Measurements from ENCODE around the gene SLC26A4.

The SLC26A4 gene

GRCh38 chr7:107693396-107693795 is 32.8 kb downstream of the SLC26A4 start:
- Mint-ChIP-seq H3K4me3 (no peak overlapping the region), H3K4me1 (ENCODE audit: low read depth) (no peaks in the 10 kb centered on the region), H3K27me3 (ENCODE audit: low read depth) (no peaks in the 10 kb centered on the region), H3K36me3 (ENCODE audit: low read depth) (peaks cover 1% of the 10 kb centered on the region), H3K9me3 (no peaks in the 10 kb centered on the region), H3K27ac (no peak overlapping the region)
- DNase-seq (ENCODE audit: low spot score), result no peak

- Mint-ChIP-seq H3K4me1 (ENCODE audit: low read depth) (no peaks in the 10 kb centered on the region), H3K4me3 (no peak overlapping the region), H3K27me3 (ENCODE audit: low read depth) (no peaks in the 10 kb centered on the region), H3K27ac (no peak overlapping the region), H3K9me3 (no peaks in the 10 kb centered on the region), H3K36me3 (ENCODE audit: low read depth) (peaks cover 1% of the 10 kb centered on the region)
- DNase-seq (ENCODE audit: low spot score), result no peak
These were observed 33.8 kb downstream of the SLC26A4 start for GRCh38 chr7:107694386-107694785.

GRCh38 chr7:107696330-107696946 is 35.8 kb downstream of the SLC26A4 start:
- peaks cover 1% of the 10 kb centered on the region for H3K36me3 Mint-ChIP-seq (ENCODE audit: low read depth)
- no peaks in the 10 kb centered on the region for H3K27me3 Mint-ChIP-seq (ENCODE audit: low read depth)
- DNase-seq (ENCODE audit: low spot score), result no peak

GRCh38 chr7:107697321-107698049 is 36.9 kb downstream of the SLC26A4 start:
- H3K27ac Mint-ChIP-seq, result no peak overlapping the region
- peaks cover 1% of the 10 kb centered on the region for H3K36me3 Mint-ChIP-seq (ENCODE audit: low read depth)
- no peaks in the 10 kb centered on the region for H3K4me1 Mint-ChIP-seq (ENCODE audit: low read depth)
- no peaks in the 10 kb centered on the region for H3K9me3 Mint-ChIP-seq
- H3K27me3 Mint-ChIP-seq (ENCODE audit: low read depth), result no peaks in the 10 kb centered on the region
- DNase-seq (ENCODE audit: low spot score), result no peak
- no peak overlapping the region for H3K4me3 Mint-ChIP-seq

More at GRCh38 chr7:107696330-107696946, 35.8 kb downstream of the SLC26A4 start:
- Mint-ChIP-seq H3K27ac (no peak overlapping the region), H3K9me3 (no peaks in the 10 kb centered on the region), H3K4me1 (ENCODE audit: low read depth) (no peaks in the 10 kb centered on the region), H3K4me3 (no peak overlapping the region)

- H3K27me3 Mint-ChIP-seq (ENCODE audit: low read depth), result no peaks in the 10 kb centered on the region
- DNase-seq (ENCODE audit: low spot score), result no peak
- peaks cover 3% of the 10 kb centered on the region for H3K36me3 Mint-ChIP-seq (ENCODE audit: low read depth)
- no peaks in the 10 kb centered on the region for H3K9me3 Mint-ChIP-seq
- H3K4me1 Mint-ChIP-seq (ENCODE audit: low read depth), result peaks cover 5% of the 10 kb centered on the region
- no peak overlapping the region for H3K4me3 Mint-ChIP-seq
- H3K27ac Mint-ChIP-seq, result no peak overlapping the region
These were observed 39.9 kb downstream of the SLC26A4 start for GRCh38 chr7:107700570-107700969.

- Mint-ChIP-seq H3K27me3 (ENCODE audit: low read depth) (no peaks in the 10 kb centered on the region), H3K4me3 (no peak overlapping the region), H3K9me3 (no peaks in the 10 kb centered on the region), H3K4me1 (ENCODE audit: low read depth) (peaks cover 5% of the 10 kb centered on the region), H3K27ac (no peak overlapping the region), H3K36me3 (ENCODE audit: low read depth) (peaks cover 3% of the 10 kb centered on the region)
- no peak for DNase-seq (ENCODE audit: low spot score)
These were observed 40.6 kb downstream of the SLC26A4 start for GRCh38 chr7:107701191-107701590.

GRCh38 chr7:107703219-107703618 is 42.6 kb downstream of the SLC26A4 start:
- Mint-ChIP-seq H3K4me3 (no peak overlapping the region), H3K27me3 (ENCODE audit: low read depth) (no peaks in the 10 kb centered on the region), H3K9me3 (no peaks in the 10 kb centered on the region), H3K36me3 (ENCODE audit: low read depth) (peaks cover 2% of the 10 kb centered on the region), H3K27ac (no peak overlapping the region), H3K4me1 (ENCODE audit: low read depth) (peaks cover 5% of the 10 kb centered on the region)
- no peak for DNase-seq (ENCODE audit: low spot score)

GRCh38 chr7:107703872-107704271 is 43.2 kb downstream of the SLC26A4 start:
- peaks cover 2% of the 10 kb centered on the region for H3K36me3 Mint-ChIP-seq (ENCODE audit: low read depth)
- H3K27me3 Mint-ChIP-seq (ENCODE audit: low read depth), result no peaks in the 10 kb centered on the region
- H3K27ac Mint-ChIP-seq, result no peak overlapping the region
- H3K4me3 Mint-ChIP-seq, result no peak overlapping the region
- no peak for DNase-seq (ENCODE audit: low spot score)
- H3K4me1 Mint-ChIP-seq (ENCODE audit: low read depth), result peaks cover 5% of the 10 kb centered on the region
- no peaks in the 10 kb centered on the region for H3K9me3 Mint-ChIP-seq

GRCh38 chr7:107708956-107709355 is 48.3 kb downstream of the SLC26A4 start:
- Mint-ChIP-seq H3K27me3 (ENCODE audit: low read depth) (no peaks in the 10 kb centered on the region), H3K36me3 (ENCODE audit: low read depth) (peaks cover 1% of the 10 kb centered on the region), H3K27ac (no peak overlapping the region), H3K4me3 (no peak overlapping the region), H3K4me1 (ENCODE audit: low read depth) (no peaks in the 10 kb centered on the region), H3K9me3 (no peaks in the 10 kb centered on the region)
- no peak for DNase-seq (ENCODE audit: low spot score)

- no peak for DNase-seq (ENCODE audit: low spot score)
- Mint-ChIP-seq H3K4me3 (no peak overlapping the region), H3K4me1 (ENCODE audit: low read depth) (no peaks in the 10 kb centered on the region), H3K9me3 (no peaks in the 10 kb centered on the region), H3K27ac (no peak overlapping the region), H3K36me3 (ENCODE audit: low read depth) (peaks cover 1% of the 10 kb centered on the region), H3K27me3 (ENCODE audit: low read depth) (no peaks in the 10 kb centered on the region)
These were observed 50.7 kb downstream of the SLC26A4 start for GRCh38 chr7:107711301-107711700.

GRCh38 chr7:107712025-107712424 is 51.4 kb downstream of the SLC26A4 start:
- no peak overlapping the region for H3K27ac Mint-ChIP-seq
- no peak for DNase-seq (ENCODE audit: low spot score)
- H3K9me3 Mint-ChIP-seq, result no peaks in the 10 kb centered on the region
- peaks cover 1% of the 10 kb centered on the region for H3K36me3 Mint-ChIP-seq (ENCODE audit: low read depth)
- no peaks in the 10 kb centered on the region for H3K4me1 Mint-ChIP-seq (ENCODE audit: low read depth)
- H3K27me3 Mint-ChIP-seq (ENCODE audit: low read depth), result no peaks in the 10 kb centered on the region
- no peak overlapping the region for H3K4me3 Mint-ChIP-seq

GRCh38 chr7:107712896-107713295 is 52.3 kb downstream of the SLC26A4 start:
- no peaks in the 10 kb centered on the region for H3K9me3 Mint-ChIP-seq
- DNase-seq (ENCODE audit: low spot score), result no peak
- H3K4me1 Mint-ChIP-seq (ENCODE audit: low read depth), result no peaks in the 10 kb centered on the region
- no peaks in the 10 kb centered on the region for H3K27me3 Mint-ChIP-seq (ENCODE audit: low read depth)
- no peak overlapping the region for H3K4me3 Mint-ChIP-seq
- H3K36me3 Mint-ChIP-seq (ENCODE audit: low read depth), result peaks cover 1% of the 10 kb centered on the region
- no peak overlapping the region for H3K27ac Mint-ChIP-seq

GRCh38 chr7:107715531-107715930 is 54.9 kb downstream of the SLC26A4 start:
- H3K4me3 Mint-ChIP-seq, result no peak overlapping the region
- no peaks in the 10 kb centered on the region for H3K27me3 Mint-ChIP-seq (ENCODE audit: low read depth)
- no peak overlapping the region for H3K27ac Mint-ChIP-seq
- H3K4me1 Mint-ChIP-seq (ENCODE audit: low read depth), result peaks cover 5% of the 10 kb centered on the region
- no peaks in the 10 kb centered on the region for H3K9me3 Mint-ChIP-seq
- peaks cover 1% of the 10 kb centered on the region for H3K36me3 Mint-ChIP-seq (ENCODE audit: low read depth)
- no peak for DNase-seq (ENCODE audit: low spot score)

GRCh38 chr7:107718456-107719193 is 58.0 kb downstream of the SLC26A4 start:
- Mint-ChIP-seq H3K4me1 (ENCODE audit: low read depth) (peaks cover 7% of the 10 kb centered on the region), H3K27ac (no peak overlapping the region), H3K9me3 (no peaks in the 10 kb centered on the region), H3K27me3 (ENCODE audit: low read depth) (no peaks in the 10 kb centered on the region), H3K36me3 (ENCODE audit: low read depth) (no peaks in the 10 kb centered on the region), H3K4me3 (no peak overlapping the region)
- DNase-seq (ENCODE audit: low spot score), result no peak
